GM13977 (cell line): ENCODE data around the gene ZC3H7A.
"Not testable (repeated sequence)": the region's sequence is repeated elsewhere in the genome, so short reads cannot be mapped to it uniquely, and the experiment has no call there.

Experiments
- DNase-seq: peaks from one replicate; pipeline ENCODE4 v3.0.0; 2012; ENCODE audit warnings: low spot score
- in situ Hi-C: fragments of 300-500 bp; cut with MboI; formaldehyde crosslinking; loops from one replicate; pipeline ENCODE4 v1.12.0; 2022; ENCODE audit warnings: low sequenced_read_pairs, low pct_unique_long_range_greater_than_20kb, mixed read lengths, inconsistent platforms; ENCODE audit not compliant: unreplicated experiment
- TF ChIP-seq, protein P1 (sequence below): IDR thresholded peaks from 2 replicates; pipeline ENCODE4 v1.5.1; 2012; ENCODE audit warnings: mild to moderate bottlenecking, control low read depth; ENCODE audit not compliant: insufficient read depth; ENCODE audit errors: extremely low read depth, missing control alignments

The ZC3H7A gene

DNA sequence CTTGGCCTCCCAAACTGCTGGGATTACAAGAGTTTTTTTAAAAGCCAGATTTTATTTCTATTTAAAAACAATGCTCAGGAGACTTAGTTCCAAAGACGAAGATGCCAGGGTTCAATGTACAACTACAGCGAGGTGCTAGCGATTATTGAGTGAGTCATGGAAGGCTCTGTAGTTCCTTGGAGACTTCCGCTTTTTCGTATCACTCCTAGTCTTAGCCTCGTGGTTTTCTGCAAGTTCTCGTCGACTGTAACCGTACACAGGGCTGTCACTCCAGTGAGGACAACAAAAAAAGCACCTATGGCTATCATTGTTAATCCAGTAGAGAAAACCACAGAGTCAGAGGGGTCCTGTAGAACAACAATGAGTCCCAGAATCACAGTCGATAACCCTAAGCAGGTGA is 22.7 kb upstream of the ZC3H7A start:
- DNase-seq, result no peak
- TF ChIP-seq, protein P1, sequence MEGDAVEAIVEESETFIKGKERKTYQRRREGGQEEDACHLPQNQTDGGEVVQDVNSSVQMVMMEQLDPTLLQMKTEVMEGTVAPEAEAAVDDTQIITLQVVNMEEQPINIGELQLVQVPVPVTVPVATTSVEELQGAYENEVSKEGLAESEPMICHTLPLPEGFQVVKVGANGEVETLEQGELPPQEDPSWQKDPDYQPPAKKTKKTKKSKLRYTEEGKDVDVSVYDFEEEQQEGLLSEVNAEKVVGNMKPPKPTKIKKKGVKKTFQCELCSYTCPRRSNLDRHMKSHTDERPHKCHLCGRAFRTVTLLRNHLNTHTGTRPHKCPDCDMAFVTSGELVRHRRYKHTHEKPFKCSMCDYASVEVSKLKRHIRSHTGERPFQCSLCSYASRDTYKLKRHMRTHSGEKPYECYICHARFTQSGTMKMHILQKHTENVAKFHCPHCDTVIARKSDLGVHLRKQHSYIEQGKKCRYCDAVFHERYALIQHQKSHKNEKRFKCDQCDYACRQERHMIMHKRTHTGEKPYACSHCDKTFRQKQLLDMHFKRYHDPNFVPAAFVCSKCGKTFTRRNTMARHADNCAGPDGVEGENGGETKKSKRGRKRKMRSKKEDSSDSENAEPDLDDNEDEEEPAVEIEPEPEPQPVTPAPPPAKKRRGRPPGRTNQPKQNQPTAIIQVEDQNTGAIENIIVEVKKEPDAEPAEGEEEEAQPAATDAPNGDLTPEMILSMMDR, result no peak
- in situ Hi-C loops, result loop anchor here (10.0 kb wide), 2 partner anchors 165 to 285 kb away; no protein-coding TSS in a partner anchor

DNA sequence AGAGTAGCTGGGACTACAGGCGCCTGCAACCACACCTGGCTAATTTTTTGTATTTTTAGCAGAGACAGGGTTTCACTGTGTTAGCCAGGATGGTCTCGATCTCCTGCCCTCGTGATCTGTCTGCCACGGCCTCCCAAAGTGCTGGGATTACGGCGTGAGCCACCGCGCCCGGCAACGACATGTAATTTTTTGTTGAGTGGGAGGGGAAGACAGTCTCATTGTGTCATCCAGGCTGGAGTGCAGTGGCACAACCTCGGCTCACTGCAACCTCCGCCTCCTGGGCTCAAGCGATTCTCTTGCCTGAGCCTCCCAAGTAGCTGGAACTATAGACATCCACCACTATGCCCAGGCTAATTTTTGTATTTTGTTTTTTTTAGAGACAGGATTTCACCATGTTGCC is 21.9 kb upstream of the ZC3H7A start:
- in situ Hi-C loops, result loop anchor here (10.0 kb wide), 2 partner anchors 164 to 284 kb away; no protein-coding TSS in a partner anchor

DNA sequence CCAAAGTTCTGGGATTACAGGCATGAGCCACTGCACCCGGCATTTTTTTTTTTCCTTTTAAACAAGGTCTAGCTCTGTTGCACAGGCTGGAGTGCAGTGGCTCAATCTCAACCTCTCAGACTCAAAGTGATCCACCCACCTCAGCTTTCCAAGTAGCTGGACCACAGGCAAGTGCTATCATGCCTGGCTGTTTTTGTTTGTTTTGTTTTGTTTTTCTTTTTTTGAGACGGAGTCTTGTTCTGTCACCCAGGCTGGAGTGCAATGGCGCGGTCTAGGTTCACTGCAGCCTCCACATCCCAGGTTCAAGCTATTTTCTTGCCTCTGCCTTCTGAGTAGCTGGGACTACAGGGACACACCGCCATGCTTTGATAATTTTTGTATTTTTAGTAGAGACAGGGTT is 19.1 kb upstream of the ZC3H7A start:
- DNase-seq, result no peak
- in situ Hi-C loops, result loop anchor here (10.0 kb wide), 2 partner anchors 161 to 281 kb away; no protein-coding TSS in a partner anchor
- TF ChIP-seq, protein P1, result no peak

More for the DNA sequence above, 21.9 kb upstream of the ZC3H7A start:
- not testable (repeated sequence) for DNase-seq

DNA sequence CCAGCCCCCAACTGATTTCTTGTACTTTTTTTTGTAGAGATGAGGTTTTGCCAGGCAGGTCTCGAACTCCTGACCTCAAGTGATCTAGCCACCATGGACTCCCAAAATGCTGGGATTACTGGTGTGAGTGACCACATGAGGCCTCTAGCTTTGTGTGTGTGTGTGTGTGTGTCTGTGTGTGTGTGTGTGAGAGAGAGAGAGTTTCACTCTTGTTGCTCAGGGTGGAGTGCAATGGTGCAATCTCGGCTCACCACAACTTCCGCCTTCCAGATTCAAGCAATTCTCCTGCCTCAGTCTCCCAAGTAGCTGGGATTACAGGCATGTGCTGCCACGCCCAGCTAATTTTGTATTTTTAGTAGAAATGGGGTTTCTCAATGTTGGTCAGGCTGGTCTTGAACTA is 17.7 kb upstream of the ZC3H7A start:
- not testable (repeated sequence) for DNase-seq
- in situ Hi-C loops, result loop anchor here (10.0 kb wide), 2 partner anchors 160 to 280 kb away; no protein-coding TSS in a partner anchor

DNA sequence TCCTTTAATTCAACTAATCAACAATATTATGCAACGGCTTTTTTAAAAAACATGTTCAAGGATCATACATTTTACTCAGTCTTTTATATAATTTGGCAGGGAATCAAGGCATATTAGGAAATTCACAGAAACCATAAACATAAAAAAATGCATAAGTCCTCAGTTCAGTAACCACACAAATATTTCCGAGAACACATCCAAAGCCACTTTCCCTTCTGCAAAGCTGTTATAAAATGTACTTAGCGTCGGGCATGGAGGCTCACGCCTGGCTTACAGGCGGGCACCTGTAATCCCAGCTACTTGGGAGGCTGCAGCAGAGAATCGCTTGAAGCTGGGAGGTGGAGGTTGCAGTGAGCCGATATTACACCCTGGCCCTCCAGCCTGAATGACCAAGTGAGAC is 9.7 kb upstream of the ZC3H7A start:
- TF ChIP-seq, protein P1, result no peak
- in situ Hi-C loops, result no loop called here
- no peak for DNase-seq

DNA sequence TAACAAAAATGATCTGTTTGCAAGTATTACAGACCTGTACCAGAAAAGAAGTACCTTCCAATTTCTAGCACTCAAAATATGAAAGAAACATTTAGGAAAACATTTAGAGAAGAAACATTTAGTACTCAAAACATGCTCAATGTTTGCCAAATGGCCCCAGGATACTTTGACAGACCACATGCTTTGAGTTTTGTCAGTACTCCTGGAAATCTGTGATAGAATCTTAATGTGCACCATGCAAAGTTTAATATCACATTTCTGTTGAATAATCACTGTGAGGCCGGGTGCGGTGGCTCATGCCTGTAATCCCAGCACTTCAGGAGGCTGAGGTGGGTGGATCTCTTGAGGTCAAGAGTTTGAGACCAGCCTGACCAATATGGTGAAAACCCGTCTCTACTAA is 8.5 kb upstream of the ZC3H7A start:
- TF ChIP-seq, protein P1, result no peak
- in situ Hi-C loops, result no loop called here
- DNase-seq, result no peak

DNA sequence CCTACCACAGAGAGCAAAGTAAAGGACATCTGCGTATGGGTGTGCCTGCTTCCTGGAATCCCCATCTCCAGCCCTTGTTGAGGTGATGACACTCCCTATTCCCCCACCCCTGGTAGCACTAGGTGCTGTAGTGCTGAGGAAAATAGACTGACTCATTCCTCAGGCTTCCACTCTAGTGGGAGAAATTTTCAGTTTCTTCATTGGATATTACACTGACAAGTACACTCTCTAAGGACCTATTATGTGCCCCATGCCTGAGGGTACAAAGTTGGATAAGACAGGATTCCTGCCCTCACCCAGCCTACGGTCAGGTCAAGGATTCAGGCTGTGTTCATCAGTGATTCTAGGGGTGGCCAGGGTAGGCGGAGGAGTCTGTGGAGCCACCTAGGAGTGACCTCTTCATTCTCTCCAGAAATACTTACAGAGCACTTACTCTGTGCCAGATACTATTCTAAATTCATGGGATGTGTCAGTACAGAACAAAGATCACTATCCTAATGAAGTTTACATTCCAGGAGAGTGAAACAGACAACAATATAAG is 4.5 kb upstream of the ZC3H7A start:
- TF ChIP-seq, protein P1, result no peak
- in situ Hi-C loops, result no loop called here
- no peak for DNase-seq

DNA sequence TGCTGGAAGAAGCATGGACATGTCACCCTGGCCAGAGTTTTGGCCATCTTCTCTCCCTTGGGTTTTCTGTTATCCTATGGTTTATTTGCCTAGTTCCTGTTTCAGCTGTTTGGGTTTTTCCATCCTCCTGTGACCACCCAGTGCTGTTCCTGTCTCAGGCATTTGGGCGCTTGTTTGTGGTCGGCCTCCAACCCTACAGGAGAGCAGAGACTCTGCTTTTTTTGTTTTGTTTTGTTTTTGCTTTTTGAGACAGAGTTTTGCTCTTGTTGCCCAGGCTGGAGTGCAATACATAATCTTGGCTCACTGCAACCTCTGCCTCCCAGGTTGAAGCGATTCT is 3.3 kb upstream of the ZC3H7A start:
- in situ Hi-C loops, result no loop called here
- no peak for DNase-seq
- TF ChIP-seq, protein P1, result no peak
